NCI-H446 (cell line): ENCODE measurements around the gene GTPBP3.

Experiments used
- DNase-seq, 2 experiments: peaks; one replicate each; lab custom pipeline; 2025; lab: John Stamatoyannopoulos, UW

GTPBP3 gene

DNA sequence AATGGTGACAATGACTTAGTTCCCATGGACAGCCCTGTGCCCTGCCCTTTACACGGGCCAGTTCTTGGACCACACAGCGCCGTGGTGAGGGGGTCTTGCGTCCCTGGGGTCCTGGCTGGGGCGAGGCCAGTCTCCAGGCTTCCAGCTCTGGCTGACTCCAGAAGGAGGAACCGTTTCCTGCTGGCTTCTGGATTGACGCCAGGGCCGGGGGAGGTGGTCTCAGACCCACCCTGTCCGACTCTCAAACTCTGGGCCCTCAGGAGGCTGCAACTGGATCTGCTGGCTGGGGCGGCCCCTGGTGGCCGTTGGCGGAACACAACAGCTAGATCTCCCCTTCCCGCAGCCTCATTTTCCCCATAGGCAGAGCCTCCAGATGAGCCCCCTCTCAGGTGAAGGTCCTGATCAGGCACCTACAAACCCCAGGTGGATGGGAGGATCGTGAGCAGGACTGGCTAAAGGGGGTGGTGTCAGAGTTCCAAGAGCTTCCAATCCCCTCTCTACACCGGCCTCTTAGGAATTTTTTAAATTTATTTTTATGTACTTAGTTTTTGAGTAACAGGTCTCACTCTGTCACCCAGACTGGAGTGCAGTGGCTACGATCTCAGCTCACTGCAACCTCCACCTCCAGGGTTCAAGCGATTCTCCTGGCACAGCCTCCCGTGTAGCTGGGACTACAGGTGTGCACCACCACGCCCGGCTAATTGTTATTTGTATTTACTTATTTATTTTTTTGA is 48.7 kb downstream of the GTPBP3 start:
- DNase-seq: peak in 1 of 2 experiments; percentile 67

DNA sequence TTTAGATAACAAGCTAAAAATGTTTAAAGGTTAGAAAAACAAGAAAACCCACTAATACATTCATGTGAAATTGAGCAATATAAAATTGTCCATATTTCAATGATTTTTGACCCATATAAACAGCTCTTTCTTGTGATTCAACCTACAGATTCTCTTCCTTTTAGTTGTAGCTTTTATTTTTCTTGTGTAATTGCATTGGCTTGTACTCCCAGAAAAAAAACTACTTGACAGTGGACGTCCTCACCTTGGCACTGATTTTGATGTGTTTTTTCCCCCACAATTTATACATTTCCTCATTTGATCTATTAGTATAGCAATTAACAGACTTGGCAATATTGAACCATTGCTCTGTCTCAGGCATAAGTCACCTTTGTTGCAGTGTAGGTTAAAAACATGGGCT is 51.9 kb downstream of the GTPBP3 start:
- no peak for DNase-seq

DNA sequence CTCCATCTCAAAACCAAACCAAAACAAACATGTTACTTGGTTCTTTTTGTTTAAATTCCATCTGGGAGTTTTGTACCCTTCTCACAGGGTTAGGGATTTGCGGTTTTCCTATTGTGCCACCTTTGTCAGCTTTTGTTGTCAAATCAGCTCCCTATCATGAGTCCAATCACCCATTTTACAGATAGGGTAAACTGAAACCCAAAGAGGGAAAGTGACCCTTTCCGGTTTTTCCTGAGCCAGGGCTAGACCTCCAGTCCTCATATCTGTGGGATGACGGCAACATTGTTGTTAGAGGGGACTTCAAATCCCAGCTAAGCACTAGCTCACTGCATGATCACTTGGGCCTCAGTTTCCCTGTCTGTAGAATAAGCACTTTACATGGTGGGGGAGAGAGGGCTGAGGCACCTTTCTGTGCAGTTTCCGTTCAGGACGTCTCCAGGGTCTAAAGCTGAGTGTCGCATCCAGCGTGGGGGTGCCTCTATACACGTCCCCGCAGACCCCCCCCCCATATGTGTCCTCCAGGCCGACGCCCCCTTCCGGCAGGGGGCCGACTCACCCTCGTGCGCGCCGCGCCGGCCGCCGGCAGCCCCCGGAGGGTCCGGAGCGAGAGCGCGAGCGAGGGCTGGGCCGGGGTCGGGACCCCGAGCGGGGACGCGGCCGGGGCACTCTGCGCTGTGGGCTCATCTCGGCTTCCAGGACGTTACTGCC is 52.8 kb downstream of the GTPBP3 start:
- DNase-seq: no peak

DNA sequence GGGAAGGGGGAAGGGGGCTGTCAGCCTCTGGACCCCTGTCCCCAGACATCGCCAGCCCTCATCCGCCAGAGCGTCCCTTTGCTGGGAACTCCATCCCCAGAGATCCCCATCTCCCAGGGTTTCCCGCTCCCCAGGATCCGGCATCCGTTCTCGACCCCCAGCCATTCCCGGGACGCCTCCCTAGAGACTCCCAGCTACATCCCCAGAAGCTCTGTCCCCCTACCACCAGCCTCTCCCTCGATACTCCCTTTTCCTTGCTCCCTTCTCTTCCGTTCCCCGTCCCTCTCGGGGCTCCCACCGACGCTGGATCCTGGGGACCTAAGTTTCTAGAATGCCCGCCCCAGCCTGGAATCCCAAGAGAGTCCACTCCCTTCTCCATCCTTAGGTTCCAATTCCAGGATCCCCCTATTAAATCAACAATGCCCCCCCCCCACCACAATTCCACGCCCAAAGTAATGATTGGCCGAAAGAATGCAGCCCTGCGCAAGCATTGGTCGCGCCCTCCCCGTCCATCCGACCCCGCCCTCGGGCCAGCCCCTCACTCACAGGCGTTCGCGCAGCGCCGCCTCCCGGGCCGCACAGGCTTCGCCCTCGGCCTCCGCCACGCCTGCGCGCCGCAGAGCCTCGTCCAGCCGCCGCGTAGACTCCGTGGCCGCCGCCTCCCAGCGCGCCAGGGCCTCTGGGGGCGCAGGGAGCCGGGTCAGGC is 53.5 kb downstream of the GTPBP3 start:
- peak; percentile 62 to 94 for DNase-seq

- DNase-seq: no peak
These were observed 54.2 kb downstream of the GTPBP3 start for GRCh38 chr19:17391371-17392151.
